Caco-2 (cell line): ENCODE measurements around the gene TOMM34. TPM values are rescaled to one million over a fixed set of nuclear protein-coding genes. Genes with fewer than 3 reads are reported as not detected.
A peak's percentile ranks its signal among the peaks of the same experiment; 100 is the strongest.

Source experiments
- BruUV-seq: library from RNA; stranded (reverse); fragments of 400-500 nt; replicated peaks from 2 replicates; lab custom pipeline; 2021; lab: Mats Ljungman, UMichigan
- CTCF ChIA-PET: fragments of 300-600 bp; sonication (Branson Sonifier 250); formaldehyde crosslinking; loops from one replicate; lab custom pipeline; 2022; ENCODE audit warnings: antibody characterized with exemption; lab: Charles Lee
- POLR2A ChIA-PET: fragments of 300-600 bp; sonication (Branson Sonifier 250); formaldehyde crosslinking; loops from one replicate; lab custom pipeline; 2022; ENCODE audit warnings: antibody characterized with exemption; lab: Charles Lee
- DNase-seq, 2 experiments: peaks; one replicate each; pipeline versions ENCODE4 v3.0.0 to v3.0.0-alpha.2; 2020 to 2022
- H3K27me3 ChIP-seq: replicated peaks from 2 replicates; pipeline ENCODE4 v1.6.0; 2011; ENCODE audit warnings: low read length; ENCODE audit not compliant: control insufficient read depth, insufficient read depth
- H3K36me3 ChIP-seq: 2 replicates; pipeline ENCODE4 v1.5.1; 2011; ENCODE audit warnings: low read length; ENCODE audit not compliant: control insufficient read depth, insufficient read depth
- H3K4me1 ChIP-seq: fragments of 250-450 bp; sonication (Bioruptor Pico); 2 replicates; pipeline ENCODE4 v1.5.1; 2020; ENCODE audit warnings: mild to moderate bottlenecking
- H3K4me3 ChIP-seq: 2 replicates; pipeline ENCODE4 v1.5.1; 2011; ENCODE audit warnings: low read depth, mild to moderate bottlenecking, control low read depth, low read length
- H3K9me3 ChIP-seq: fragments of 250-450 bp; sonication (Bioruptor Pico); 2 replicates; pipeline ENCODE4 v1.5.1; 2020; ENCODE audit warnings: mild to moderate bottlenecking, moderate library complexity
- H3K27ac Mint-ChIP-seq: one replicate; pipeline ENCODE4 v1.8.0; 2022; ENCODE audit warnings: mixed read lengths; ENCODE audit not compliant: unreplicated experiment
- H3K27me3 Mint-ChIP-seq: one replicate; pipeline ENCODE4 v1.8.0; 2022; ENCODE audit warnings: mixed read lengths; ENCODE audit not compliant: insufficient read depth, unreplicated experiment
- H3K36me3 Mint-ChIP-seq: one replicate; pipeline ENCODE4 v1.8.0; 2022; ENCODE audit warnings: mild to moderate bottlenecking, mixed read lengths; ENCODE audit not compliant: insufficient read depth, unreplicated experiment
- H3K4me1 Mint-ChIP-seq: one replicate; pipeline ENCODE4 v1.8.0; 2022; ENCODE audit warnings: low read depth, mixed read lengths; ENCODE audit not compliant: unreplicated experiment
- H3K4me3 Mint-ChIP-seq: one replicate; pipeline ENCODE4 v1.8.0; 2022; ENCODE audit warnings: mild to moderate bottlenecking, moderate library complexity, mixed read lengths; ENCODE audit not compliant: unreplicated experiment
- H3K9me3 Mint-ChIP-seq: one replicate; pipeline ENCODE4 v1.8.0; 2022; ENCODE audit warnings: mixed read lengths; ENCODE audit not compliant: unreplicated experiment
- intact Hi-C: fragments of 100-400 bp; cut with micrococcal nuclease; formaldehyde crosslinking; loops from one replicate; pipeline ENCODE4 v1.10.0; 2022; ENCODE audit not compliant: unreplicated experiment
- total RNA-seq: library from RNA; stranded (reverse); gene quantifications from 2 replicates; pipeline ENCODE4 v1.2.3, GENCODE V29; 2022
- TF ChIP-seq, protein P1 (sequence below), 2 experiments: fragments of 200-600 bp in 1 of 2; IDR thresholded peaks; 1 replicate in 1 of 2; 2 replicates in 1 of 2; pipeline versions ENCODE4 v1.5.1 to v1.8.0; 2011 to 2022; ENCODE audit warnings: antibody characterized with exemption in 1 of 2, control low read depth in 1 of 2, inconsistent platforms in 1 of 2, low read depth in 1 of 2, low read length in 1 of 2, mild to moderate bottlenecking in 1 of 2, moderate library complexity in 1 of 2; ENCODE audit not compliant: insufficient read depth in 1 of 2, severe bottlenecking in 1 of 2, unreplicated experiment in 1 of 2

Gene TOMM34
- total RNA-seq, 1 experiment from 2014 or later, result 139 TPM

DNA sequence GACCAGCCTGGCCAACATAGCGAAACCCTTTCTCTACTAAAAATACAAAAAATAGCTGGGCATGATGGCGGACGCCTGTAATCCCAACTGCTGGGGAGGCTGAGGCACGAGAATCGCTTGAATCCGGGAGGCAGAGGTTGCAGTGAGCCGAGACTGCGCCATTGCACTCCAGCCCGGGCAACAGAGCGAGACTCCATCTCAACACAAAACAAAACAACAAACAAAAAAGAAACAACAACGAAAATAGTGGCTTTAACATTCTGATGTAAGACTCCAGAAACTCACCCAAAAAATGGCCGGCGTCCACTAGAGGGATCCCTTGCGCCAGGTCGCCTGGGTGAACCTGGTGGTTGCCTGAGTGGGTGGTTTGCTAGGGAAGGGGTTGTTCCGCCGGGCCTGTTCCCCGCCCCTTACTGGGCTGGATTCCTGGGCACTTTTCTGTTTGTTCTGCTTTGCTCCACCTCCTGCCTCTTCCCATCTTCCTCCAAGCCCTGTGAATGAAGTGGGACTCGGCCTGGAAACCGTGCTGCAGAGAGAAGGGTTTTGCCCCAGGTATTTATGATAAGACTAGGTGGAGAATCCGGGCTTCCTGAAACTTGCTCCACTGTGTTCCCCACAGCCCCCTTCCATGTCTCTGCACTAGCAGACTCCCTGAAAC is 48.8 kb downstream of the TOMM34 start:
- peaks cover 97% of the 10 kb centered on the region for H3K36me3 Mint-ChIP-seq
- H3K27ac Mint-ChIP-seq, result peak overlapping the region; percentile 92
- intact Hi-C loops, result loop anchor here (1.0 to 2.0 kb wide), 4 partner anchors 23 to 185 kb away; partner anchors contain the start of gene STK4
- H3K27me3 ChIP-seq, result no peaks in the 10 kb centered on the region
- no peaks in the 10 kb centered on the region for H3K9me3 ChIP-seq
- peaks cover 6% of the 10 kb centered on the region for H3K36me3 ChIP-seq
- POLR2A ChIA-PET, result interaction anchor here (0.6 to 2.3 kb wide), 2 partner anchors 26 to 535 kb away, joined by 3 to 28 read pairs; partner anchors contain the start of gene YWHAB
- H3K4me3 Mint-ChIP-seq, result peak overlapping the region; percentile 85
- H3K4me3 ChIP-seq, result peak overlapping the region; percentile 11
- no peaks in the 10 kb centered on the region for H3K9me3 Mint-ChIP-seq
- peaks cover 21% of the 10 kb centered on the region for H3K4me1 ChIP-seq
- TF ChIP-seq, protein P1, sequence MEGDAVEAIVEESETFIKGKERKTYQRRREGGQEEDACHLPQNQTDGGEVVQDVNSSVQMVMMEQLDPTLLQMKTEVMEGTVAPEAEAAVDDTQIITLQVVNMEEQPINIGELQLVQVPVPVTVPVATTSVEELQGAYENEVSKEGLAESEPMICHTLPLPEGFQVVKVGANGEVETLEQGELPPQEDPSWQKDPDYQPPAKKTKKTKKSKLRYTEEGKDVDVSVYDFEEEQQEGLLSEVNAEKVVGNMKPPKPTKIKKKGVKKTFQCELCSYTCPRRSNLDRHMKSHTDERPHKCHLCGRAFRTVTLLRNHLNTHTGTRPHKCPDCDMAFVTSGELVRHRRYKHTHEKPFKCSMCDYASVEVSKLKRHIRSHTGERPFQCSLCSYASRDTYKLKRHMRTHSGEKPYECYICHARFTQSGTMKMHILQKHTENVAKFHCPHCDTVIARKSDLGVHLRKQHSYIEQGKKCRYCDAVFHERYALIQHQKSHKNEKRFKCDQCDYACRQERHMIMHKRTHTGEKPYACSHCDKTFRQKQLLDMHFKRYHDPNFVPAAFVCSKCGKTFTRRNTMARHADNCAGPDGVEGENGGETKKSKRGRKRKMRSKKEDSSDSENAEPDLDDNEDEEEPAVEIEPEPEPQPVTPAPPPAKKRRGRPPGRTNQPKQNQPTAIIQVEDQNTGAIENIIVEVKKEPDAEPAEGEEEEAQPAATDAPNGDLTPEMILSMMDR (IDR thresholded peaks at IDR 0.05; ENCODE audit: insufficient read depth in 1 of 2, low read depth in 1 of 2, low read length in 1 of 2, severe bottlenecking in 1 of 2, unreplicated experiment in 1 of 2), result peak; percentile 85 to 98
- BruUV-seq, result no TSS peak
- peaks cover 19% of the 10 kb centered on the region for H3K4me1 Mint-ChIP-seq
- H3K27me3 Mint-ChIP-seq, result no peaks in the 10 kb centered on the region
- CTCF ChIA-PET, result interaction anchor here (1.3 to 2.5 kb wide), 3 partner anchors 31 to 102 kb away, joined by 3 to 10 read pairs (median 3); no protein-coding TSS in a partner anchor
- DNase-seq, result peak; percentile 97 to 99

DNA sequence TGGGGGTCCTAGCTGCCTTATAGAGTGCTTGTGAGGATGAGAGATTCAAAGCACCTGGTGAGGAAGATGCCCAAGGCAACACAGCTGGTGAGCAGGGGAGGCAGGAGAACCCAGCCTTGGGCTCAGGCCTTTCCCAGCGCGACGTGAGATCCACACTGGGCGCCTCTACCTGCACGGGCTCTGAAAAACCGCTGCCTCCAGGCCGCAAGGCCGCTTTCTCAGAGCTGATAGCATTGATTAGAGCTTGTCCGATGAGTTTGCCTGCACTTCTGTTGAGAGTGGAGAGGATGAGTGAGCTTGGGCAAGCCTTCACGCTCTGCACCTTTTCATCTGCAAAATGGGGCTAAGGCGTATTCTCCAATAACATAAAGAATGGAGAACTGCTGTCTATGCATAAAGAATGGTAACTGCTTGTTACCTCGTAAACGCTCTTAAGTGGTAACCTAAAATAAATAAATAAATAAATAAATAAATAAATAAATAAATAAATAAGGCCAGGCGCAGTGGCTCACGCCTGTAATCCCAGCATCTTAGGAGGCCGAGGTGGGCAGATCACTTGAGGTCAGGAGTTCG is 49.4 kb downstream of the TOMM34 start:
- Mint-ChIP-seq H3K4me1 (peaks cover 19% of the 10 kb centered on the region), H3K36me3 (peaks cover 97% of the 10 kb centered on the region), H3K27me3 (no peaks in the 10 kb centered on the region), H3K4me3 (peak overlapping the region; percentile 85), H3K9me3 (no peaks in the 10 kb centered on the region), H3K27ac (peak overlapping the region; percentile 92)
- ChIA-PET POLR2A (interaction anchor here (0.6 to 2.3 kb wide), 4 partner anchors 12 to 536 kb away, joined by 3 to 28 read pairs (median 3); partner anchors contain the start of genes TOMM34 and YWHAB), CTCF (interaction anchor here (1.3 to 2.5 kb wide), 3 partner anchors 31 to 102 kb away, joined by 3 to 10 read pairs (median 3); no protein-coding TSS in a partner anchor)
- peaks cover 21% of the 10 kb centered on the region for H3K4me1 ChIP-seq
- intact Hi-C loops, result loop anchor here (1.0 to 2.0 kb wide), 5 partner anchors 22 to 217 kb away; partner anchors contain the start of gene STK4
- BruUV-seq, result TSS peak; percentile 91
- DNase-seq, result peak; percentile 60 to 63
- H3K36me3 ChIP-seq, result peaks cover 6% of the 10 kb centered on the region; the same call in 1 of the 2 replicates
- peak overlapping the region; percentile 82 for H3K4me3 ChIP-seq
- TF ChIP-seq, protein P1 (IDR thresholded peaks at IDR 0.05; ENCODE audit: insufficient read depth in 1 of 2, low read depth in 1 of 2, low read length in 1 of 2, severe bottlenecking in 1 of 2, unreplicated experiment in 1 of 2), result no peak
- H3K9me3 ChIP-seq, result no peaks in the 10 kb centered on the region
- no peaks in the 10 kb centered on the region for H3K27me3 ChIP-seq
